IMR-90 (cell line): Measurements from ENCODE around the gene LRP5. TPM values are rescaled to one million over a fixed set of nuclear protein-coding genes. Genes with fewer than 3 reads are reported as not detected.

Source experiments
- ATAC-seq: fragments of 200-7000 bp; cut with Tn5 transposase; 2 replicates; pipeline ENCODE4 v1.9.1; 2020; ENCODE audit warnings: low read depth, mild to moderate bottlenecking, moderate library complexity
- Bru-seq: library from RNA; stranded (reverse); fragments of 400-500 nt; gene quantifications from one replicate; lab custom pipeline; 2021; lab: Mats Ljungman, UMichigan
- BruChase-seq, 2 experiments: library from RNA; stranded (reverse); fragments of 400-500 nt; gene quantifications; one replicate each; lab custom pipeline; 2021; lab: Mats Ljungman, UMichigan
- BruUV-seq: library from RNA; stranded (reverse); fragments of 400-500 nt; replicated peaks from 2 replicates; lab custom pipeline; 2021; lab: Mats Ljungman, UMichigan
- CTCF ChIA-PET: fragments of 300-600 bp; formaldehyde crosslinking; extraction: SDS; loops from one replicate; lab custom pipeline; 2021; ENCODE audit warnings: antibody characterized with exemption; lab: Yijun Ruan, JAX
- POLR2A ChIA-PET: fragments of 300-600 bp; sonication (Branson Sonifier 250); formaldehyde crosslinking; loops from one replicate; lab custom pipeline; 2022; ENCODE audit warnings: antibody characterized with exemption; ENCODE audit not compliant: unreplicated experiment; lab: Charles Lee
- DNase-seq: peaks from one replicate; pipeline ENCODE4 v3.0.0; 2013
- H2AFZ ChIP-seq: replicated peaks from 2 replicates; pipeline ENCODE3; 2013; ENCODE audit warnings: low read length, mild to moderate bottlenecking; ENCODE audit not compliant: poor library complexity
- H2AK5ac ChIP-seq: 2 replicates; pipeline ENCODE4 v1.6.1; 2013; ENCODE audit warnings: low read depth, low read length, inconsistent platforms
- H2AK9ac ChIP-seq: replicated peaks from 2 replicates; pipeline ENCODE3; 2013; ENCODE audit warnings: mild to moderate bottlenecking, low read depth, low read length, moderate library complexity; ENCODE audit not compliant: poor library complexity
- H2BK120ac ChIP-seq: 2 replicates; pipeline ENCODE4 v1.6.1; 2013; ENCODE audit warnings: low read depth, low read length, inconsistent platforms
- H2BK15ac ChIP-seq: 3 replicates; pipeline ENCODE4 v1.6.1; 2013; ENCODE audit warnings: low read depth, low read length, inconsistent platforms
- H2BK20ac ChIP-seq: 2 replicates; pipeline ENCODE4 v1.6.1; 2013; ENCODE audit warnings: low read depth, mild to moderate bottlenecking, inconsistent platforms, low read length, moderate library complexity
- H2BK5ac ChIP-seq: 2 replicates; pipeline ENCODE4 v1.6.1; 2013; ENCODE audit warnings: mild to moderate bottlenecking, low read depth, low read length, inconsistent platforms; ENCODE audit not compliant: poor library complexity, severe bottlenecking
- H3K14ac ChIP-seq: replicated peaks from 2 replicates; pipeline ENCODE4 v1.6.1; 2013; ENCODE audit warnings: low read depth, low read length, inconsistent platforms
- H3K18ac ChIP-seq: 2 replicates; pipeline ENCODE4 v1.6.1; 2013; ENCODE audit warnings: low read depth, low read length, control low read depth
- H3K23ac ChIP-seq: 2 replicates; pipeline ENCODE4 v1.6.1; 2013; ENCODE audit warnings: low read depth, low read length, inconsistent platforms
- H3K27ac ChIP-seq: 2 replicates; pipeline ENCODE4 v1.5.1; 2013; ENCODE audit warnings: mild to moderate bottlenecking, control low read depth, low read length; ENCODE audit not compliant: insufficient read depth
- H3K27me3 ChIP-seq: 2 replicates; pipeline ENCODE4 v1.6.1; 2013; ENCODE audit warnings: low read length; ENCODE audit not compliant: control insufficient read depth, insufficient read depth
- H3K36me3 ChIP-seq: 2 replicates; pipeline ENCODE4 v1.6.1; 2013; ENCODE audit warnings: low read length, mixed read lengths; ENCODE audit not compliant: control insufficient read depth, insufficient read depth
- H3K4ac ChIP-seq: 2 replicates; pipeline ENCODE4 v1.6.1; 2013; ENCODE audit warnings: low read depth, low read length, inconsistent platforms
- H3K4me1 ChIP-seq: 2 replicates; pipeline ENCODE4 v1.6.1; 2013; ENCODE audit warnings: low read length, mixed read lengths; ENCODE audit not compliant: control insufficient read depth, insufficient read depth
- H3K4me2 ChIP-seq: 2 replicates; pipeline ENCODE4 v1.6.1; 2013; ENCODE audit warnings: low read depth, mild to moderate bottlenecking, control low read depth, low read length, moderate library complexity
- H3K4me3 ChIP-seq: 2 replicates; pipeline ENCODE4 v1.5.1; 2013; ENCODE audit warnings: low read depth, mild to moderate bottlenecking, control low read depth, low read length, moderate library complexity; ENCODE audit not compliant: insufficient read depth
- H3K56ac ChIP-seq: 2 replicates; pipeline ENCODE4 v1.6.1; 2013; ENCODE audit warnings: low read length, inconsistent platforms; ENCODE audit not compliant: insufficient read depth; ENCODE audit errors: extremely low read depth
- H3K79me1 ChIP-seq, 2 experiments: 2 replicates each; pipeline ENCODE4 v1.6.1; 2013; ENCODE audit warnings: low read length in 2 of 2, inconsistent platforms in 1 of 2, low read depth in 1 of 2
- H3K9ac ChIP-seq: 2 replicates; pipeline ENCODE4 v1.6.1; 2013; ENCODE audit warnings: low read depth, low read length, control low read depth
- H3K9me1 ChIP-seq: 2 replicates; pipeline ENCODE4 v1.6.1; 2013; ENCODE audit warnings: low read length, inconsistent platforms; ENCODE audit not compliant: insufficient read depth
- H3K9me3 ChIP-seq: 2 replicates; pipeline ENCODE4 v1.6.1; 2013; ENCODE audit warnings: low read length; ENCODE audit not compliant: control insufficient read depth, insufficient read depth
- H4K20me1 ChIP-seq: 2 replicates; pipeline ENCODE4 v1.6.1; 2013; ENCODE audit warnings: low read length, inconsistent platforms; ENCODE audit not compliant: insufficient read depth
- H4K5ac ChIP-seq: 2 replicates; pipeline ENCODE4 v1.6.1; 2013; ENCODE audit warnings: mild to moderate bottlenecking, low read depth, low read length, control low read depth
- H4K8ac ChIP-seq, 2 experiments: 2 replicates each; pipeline ENCODE4 v1.6.1; 2013; ENCODE audit warnings: low read depth in 2 of 2, low read length in 2 of 2, control low read depth in 1 of 2, inconsistent platforms in 1 of 2
- H4K91ac ChIP-seq: 2 replicates; pipeline ENCODE4 v1.6.1; 2013; ENCODE audit warnings: low read depth, low read length, inconsistent platforms; ENCODE audit not compliant: insufficient read depth
- CHD1 ChIP-seq: IDR thresholded peaks from 2 replicates; pipeline ENCODE4 v1.6.1; 2012; ENCODE audit warnings: low read depth, low read length, improper control_type of control experiment
- MAZ ChIP-seq: IDR thresholded peaks from 2 replicates; pipeline ENCODE4 v1.6.1; 2012; ENCODE audit warnings: low read depth, mild to moderate bottlenecking, low read length, improper control_type of control experiment, moderate library complexity, borderline replicate concordance
- NFE2L2 ChIP-seq: fragments of 150-350 bp; IDR thresholded peaks from 2 replicates; pipeline ENCODE4 v1.6.1; 2016; ENCODE audit warnings: low read depth, mild to moderate bottlenecking, low read length
- WGBS, 2 experiments: methylation state at CpG; one replicate each; pipeline versions ENCODE4 v1.1.5 to v1.1.7; 2013; ENCODE audit warnings: missing lambda C conversion rate in 2 of 2; ENCODE audit not compliant: insufficient read length in 1 of 2; ENCODE audit errors: extremely low coverage in 2 of 2; 5-methylcytosine and 5-hydroxymethylcytosine counted together
- dilution Hi-C: fragments of 300-500 bp; cut with HindIII; formaldehyde crosslinking; loops from one replicate; pipeline ENCODE4 v1.14.3; 2018; ENCODE audit warnings: low sequenced_read_pairs; ENCODE audit not compliant: unreplicated experiment
- in situ Hi-C: fragments of 300-500 bp; cut with MboI; formaldehyde crosslinking; loops from 3 replicates; pipeline ENCODE4 v1.14.3; 2019; ENCODE audit warnings: low sequenced_read_pairs, inconsistent platforms, mixed read lengths
- intact Hi-C: fragments of 100-400 bp; cut with micrococcal nuclease; formaldehyde crosslinking; loops from 2 replicates; pipeline ENCODE4 v1.10.0; 2022
- long read RNA-seq: library from polyadenylated mRNA; unstranded; transcript quantifications from one replicate; pipeline ENCODE4 v2.0.0, GENCODE V29; 2021; ENCODE audit not compliant: unreplicated experiment
- polyA plus RNA-seq, 3 experiments: library from polyadenylated mRNA; depleted of rRNA; stranded (reverse); fragments of >200 nt; gene quantifications; 2 replicates each; pipeline ENCODE4 v1.2.3, GENCODE V29; 2012; ENCODE audit warnings: low replicate concordance in 1 of 3
- total RNA-seq: library from RNA; depleted of rRNA; stranded (reverse); fragments of >200 nt; gene quantifications from 2 replicates; pipeline ENCODE4 v1.2.3, GENCODE V29; 2012; rRNA removed
- TF ChIP-seq, protein P1 (sequence below): fragments of 150-350 bp; IDR thresholded peaks from 2 replicates; pipeline ENCODE4 v1.6.1; 2016; ENCODE audit warnings: low read depth, mild to moderate bottlenecking, low read length, moderate library complexity, borderline replicate concordance

Gene LRP5
- total RNA-seq: 10.4 and 11.1 TPM in 2 replicates
- polyA plus RNA-seq (2012; rRNA removed): 15.0 and 19.0 TPM in 2 replicates
- 12.0 and 21.8 TPM in 2 replicates for polyA plus RNA-seq (2012; cell fraction: cytosol; rRNA removed)
- polyA plus RNA-seq (2012; cell fraction: nucleus; rRNA removed; ENCODE audit: low replicate concordance): 13.9 and 32.5 TPM in 2 replicates
- Bru-seq, nascent RNA: percentile 66 among the genes with signal in this experiment
- percentile 67 among the genes with signal in this experiment for BruChase-seq, experiment 1, labeled RNA remaining after a 6-hour chase
- percentile 60 among the genes with signal in this experiment for BruChase-seq, experiment 2, labeled RNA remaining after a 2-hour chase
- long read RNA-seq, full-length matches to known transcripts: 1 of 18 reads
- long read RNA-seq, partial matches to known transcripts: 10 of 18 reads
- long read RNA-seq, other reads (novel, unspliced or antisense): 7 of 18 reads

DNA sequence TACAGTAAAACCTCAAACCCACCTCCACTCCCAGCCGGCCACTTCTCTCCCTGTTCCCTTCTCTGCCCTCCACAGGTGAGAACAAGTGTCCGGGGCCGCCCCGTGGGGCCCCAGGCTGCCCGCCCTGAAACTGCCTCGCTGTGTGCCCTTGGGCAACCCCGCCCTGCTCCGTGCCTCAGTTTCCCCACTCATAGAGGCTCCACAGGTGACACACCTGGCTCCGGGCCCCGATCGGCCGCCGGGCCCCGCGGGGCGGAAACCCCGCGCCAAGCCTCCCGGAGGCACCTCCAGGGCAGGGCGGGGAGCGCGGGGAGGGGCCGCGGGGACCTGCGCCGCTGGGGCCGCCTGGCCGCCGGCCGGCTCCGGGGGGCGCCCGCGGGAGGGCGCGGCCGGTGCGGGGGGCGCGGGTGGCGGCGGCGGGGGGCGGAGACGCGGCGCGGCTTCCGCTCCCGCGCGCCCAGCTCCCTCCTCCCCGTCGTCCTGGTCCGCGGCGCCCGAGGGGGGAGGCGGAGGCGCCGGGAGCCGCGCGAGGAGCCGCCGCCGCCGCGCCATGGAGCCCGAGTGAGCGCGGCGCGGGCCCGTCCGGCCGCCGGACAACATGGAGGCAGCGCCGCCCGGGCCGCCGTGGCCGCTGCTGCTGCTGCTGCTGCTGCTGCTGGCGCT, at the start of gene LRP5:
TSS of gene LRP5 (plus strand) at position 475 of the 663 bp plus-strand sequence. CDS start at position 599, 124 bp downstream.
- Histone ChIP-seq H2BK120ac (no peak within 1 kb of the TSS), H3K4me1 (peaks cover 13% of the 10 kb centered on the region), H2AFZ (peak within 1 kb of the TSS; percentile 83), H3K4ac (peak within 1 kb of the TSS; percentile 69), H2AK9ac (peak within 1 kb of the TSS; percentile 88), H2BK20ac (no peak within 1 kb of the TSS; the same call in 1 of the 2 replicates), H3K36me3 (no peaks in the 10 kb centered on the region), H4K5ac (no peak within 1 kb of the TSS), H4K20me1 (peaks cover 23% of the 10 kb centered on the region), H3K27ac (peak within 1 kb of the TSS; percentile 19), H2BK15ac (no peak within 1 kb of the TSS), H3K4me2 (peak within 1 kb of the TSS; percentile 86), H3K56ac (peak within 1 kb of the TSS; percentile 27; the same call in 1 of the 2 replicates), H3K27me3 (no peaks in the 10 kb centered on the region), H3K9me1 (0 out of 2 replicates have a peak, but pooled peaks cover 3% of the 10 kb centered on the region), H4K8ac (peak within 1 kb of the TSS; percentile 46 to 59; a peak in 2 of 4 replicates), H2BK5ac (no peak within 1 kb of the TSS), H3K18ac (peak within 1 kb of the TSS; percentile 15; the same call in 1 of the 2 replicates), H3K9me3 (no peaks in the 10 kb centered on the region), H3K14ac (peak within 1 kb of the TSS; percentile 32), H3K23ac (peak within 1 kb of the TSS; percentile 57), H4K91ac (peak within 1 kb of the TSS; percentile 48; the same call in 1 of the 2 replicates), H3K9ac (peak within 1 kb of the TSS; percentile 54), H2AK5ac (peak within 1 kb of the TSS; percentile 51), H3K79me1 (peaks cover 18 to 39% of the 10 kb centered on the region in 2 experiments), H3K4me3 (peak within 1 kb of the TSS; percentile 64)
- ATAC-seq (peak; percentile 60), DNase-seq (peak; percentile 10)
- TF ChIP-seq NFE2L2: no peak
- TF ChIP-seq CHD1: no peak
- TF ChIP-seq, protein P1, sequence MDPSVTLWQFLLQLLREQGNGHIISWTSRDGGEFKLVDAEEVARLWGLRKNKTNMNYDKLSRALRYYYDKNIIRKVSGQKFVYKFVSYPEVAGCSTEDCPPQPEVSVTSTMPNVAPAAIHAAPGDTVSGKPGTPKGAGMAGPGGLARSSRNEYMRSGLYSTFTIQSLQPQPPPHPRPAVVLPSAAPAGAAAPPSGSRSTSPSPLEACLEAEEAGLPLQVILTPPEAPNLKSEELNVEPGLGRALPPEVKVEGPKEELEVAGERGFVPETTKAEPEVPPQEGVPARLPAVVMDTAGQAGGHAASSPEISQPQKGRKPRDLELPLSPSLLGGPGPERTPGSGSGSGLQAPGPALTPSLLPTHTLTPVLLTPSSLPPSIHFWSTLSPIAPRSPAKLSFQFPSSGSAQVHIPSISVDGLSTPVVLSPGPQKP: no peak
- TF ChIP-seq MAZ: peak; percentile 45; the same call in 1 of the 2 replicates
- no TSS peak for BruUV-seq
- dilution Hi-C loops: no loop called here
- in situ Hi-C loops: no loop called here
- ChIA-PET POLR2A (no interaction called here), CTCF (interaction anchor here (0.6 kb wide), 1 partner anchor 751 kb away, joined by 4 read pairs; no protein-coding TSS in a partner anchor)
- 1% methylated on average over 55 of the region's 85 CpGs; no CpG with 5 or more reads in 1 of the 2 experiments for WGBS, 2 experiments
- intact Hi-C loops: loop anchor here (5.0 kb wide), 1 partner anchor 135 kb away; no protein-coding TSS in a partner anchor
